Pancreas (tissue), 10 donors: ENCODE measurements around the gene TRAF2. TPM values are rescaled to one million over a fixed set of nuclear protein-coding genes. Genes with fewer than 3 reads are reported as not detected.
"Not testable (repeated sequence)": the region's sequence is repeated elsewhere in the genome, so short reads cannot be mapped to it uniquely, and the experiment has no call there.

Source experiments
- ATAC-seq, 4 donors: fragments of 200-7000 bp; cut with Tn5 transposase; one replicate each; pipeline versions ENCODE4 v1.8.0 to v1.9.1; 2020; ENCODE audit warnings: mild to moderate bottlenecking in 4 of 4, moderate library complexity in 4 of 4
- DNase-seq, 6 donors: peaks; one replicate each; pipeline ENCODE4 v3.0.0-alpha.2; 2020
- FAIRE-seq: peaks from 2 replicates; lab custom pipeline; 2012; peaks lifted over from hg19 to GRCh38; lab: Jason Lieb, UNC
- H3K27ac ChIP-seq, 4 donors: fragments of 200-600 bp; sonication (generic); 1 replicate in 3 of 4; 2 replicates in 1 of 4; pipeline versions ENCODE4 v1.5.0 to v1.8.0; 2020
- H3K27me3 ChIP-seq, 4 donors: fragments of 200-600 bp; one replicate each; pipeline ENCODE4 v1.8.0; 2021
- H3K36me3 ChIP-seq, 3 donors: fragments of 200-600 bp; sonication (generic) in 1 of 3; one replicate each; pipeline versions ENCODE4 v1.5.0 to v1.8.0; 2020 to 2021
- H3K4me1 ChIP-seq, 3 donors: fragments of 200-600 bp; one replicate each; pipeline ENCODE4 v1.8.0; 2021
- H3K4me3 ChIP-seq, 4 donors: fragments of 200-600 bp; sonication (generic) in 2 of 4; one replicate each; pipeline versions ENCODE4 v1.5.0 to v1.8.0; 2020 to 2021
- H3K9me3 ChIP-seq, 4 donors: fragments of 200-600 bp; one replicate each; pipeline ENCODE4 v1.8.0; 2021
- CTCF ChIP-seq, 4 donors: fragments of 200-600 bp; sonication (generic) in 3 of 4; IDR thresholded peaks; one replicate each; pipeline versions ENCODE4 v1.5.0 to v1.8.0; 2021; ENCODE audit warnings: antibody characterized with exemption in 4 of 4
- WGBS, 2 donors: extraction: QIAGEN DNeasy Blood & Tissue Kit; methylation state at CpG; one replicate each; pipeline ENCODE4 v1.1.7; 2013; 5-methylcytosine and 5-hydroxymethylcytosine counted together
- intact Hi-C, 3 donors: fragments of 100-400 bp; cut with DNase I; formaldehyde crosslinking; loops; one replicate each; pipeline versions ENCODE4 v1.11.1 to v1.14.2; 2022
- polyA plus RNA-seq, 2 donors: library from polyadenylated mRNA; stranded (reverse); fragments of 200-250 nt; gene quantifications; one replicate each; pipeline ENCODE4 v1.2.3, GENCODE V29; 2013
- total RNA-seq, 6 donors: library from RNA; stranded (reverse); fragmentation: NEBNext Ultra II Directional in 4 of 6; extraction: Animal tissue kit (Norgen Biotek cat#: 25700) in 4 of 6; gene quantifications; one replicate each; pipeline versions ENCODE4 v1.2.1 to v1.2.4, GENCODE V29; 2021 to 2023
- donor health status: healthy with polysubstance abuse.
- donor health status: DM: no; HTN: no; CAD: no; lungs with moderate emphysema.
- donor health status: DM: no; HTN: no; CAD: no.
- donor health status: control.
- donor health status: control.
- donor health status: Bipolar disorder and iron deficiency.
- donor health status: DM: yes; HTN: yes; CAD: no.
- donor health status: DM: no; HTN: no; CAD: no.
- donor health status: DM: no; HTN: no; CAD: no.
- donor health status: DM: yes; HTN: yes; CAD: no.

The TRAF2 gene
- total and polyA plus RNA-seq, 8 donors: 4.8 to 14.4 (median 8.2) TPM

- ATAC-seq (peak in 2 of 4 donors; percentile 1 to 2), FAIRE-seq (no peak), DNase-seq (no peak)
- Histone ChIP-seq H3K36me3 (peaks cover 4 to 33% (median 24%) of the 10 kb centered on the region in 3 donors), H3K27me3 (no peaks in the 10 kb centered on the region), H3K4me3 (peak overlapping the region; percentile 63 to 77 (median 72)), H3K4me1 (peaks cover 0 to 17% (median 4%) of the 10 kb centered on the region in 3 donors), H3K9me3 (no peaks in the 10 kb centered on the region), H3K27ac (peak overlapping the region in 2 of 4 donors; percentile 28 to 70)
- 41 to 44% methylated on average over 11 of the region's 11 CpGs for WGBS, 2 donors
- intact Hi-C loops: no loop called here
- no peak for TF ChIP-seq CTCF (IDR thresholded peaks at IDR 0.05)
Observed at GRCh38 chr9:136865041-136865767, 21.1 kb upstream of the TRAF2 start.

- intact Hi-C loops: no loop called here
- ATAC-seq (peak; percentile 22 to 37 (median 30)), FAIRE-seq (no peak), DNase-seq (peak; percentile 61 to 89 (median 66))
- peak overlapping the region; percentile 69 to 80 (median 75) for H3K27ac ChIP-seq
- no peak for TF ChIP-seq CTCF (IDR thresholded peaks at IDR 0.05)
- WGBS, 2 donors: 0 to 2% methylated on average over 4 to 20 of the region's 20 CpGs
- no peaks in the 10 kb centered on the region for H3K27me3 ChIP-seq
- H3K36me3 ChIP-seq: peaks cover 4 to 29% (median 24%) of the 10 kb centered on the region in 3 donors
- peaks cover 0 to 12% (median 4%) of the 10 kb centered on the region in 3 donors for H3K4me1 ChIP-seq
- H3K4me3 ChIP-seq: peak overlapping the region; percentile 63 to 77 (median 72)
- no peaks in the 10 kb centered on the region for H3K9me3 ChIP-seq
Observed at GRCh38 chr9:136865768-136866103, 20.6 kb upstream of the TRAF2 start.

GRCh38 chr9:136866898-136867421 is 19.4 kb upstream of the TRAF2 start:
- Histone ChIP-seq H3K4me3 (peak overlapping the region; percentile 63 to 77 (median 72)), H3K4me1 (peaks cover 0 to 12% (median 4%) of the 10 kb centered on the region in 3 donors), H3K36me3 (peaks cover 4 to 17% (median 17%) of the 10 kb centered on the region in 3 donors), H3K27ac (peak overlapping the region; percentile 35 to 80 (median 74))
- DNase-seq, intact Hi-C loops, H3K27me3 ChIP-seq, FAIRE-seq, H3K9me3 ChIP-seq, ATAC-seq: not testable (repeated sequence)
- 80 to 89% methylated on average over 29 of the region's 29 CpGs for WGBS, 2 donors

GRCh38 chr9:136867480-136867879 is 18.8 kb upstream of the TRAF2 start:
- FAIRE-seq (no peak), ATAC-seq (no peak), DNase-seq (peak in 1 of 6 donors; percentile 46)
- H3K36me3 ChIP-seq: peaks cover 4 to 13% (median 12%) of the 10 kb centered on the region in 3 donors
- H3K27ac ChIP-seq: no peak overlapping the region
- no peak for TF ChIP-seq CTCF (IDR thresholded peaks at IDR 0.05)
- peaks cover 0 to 12% (median 4%) of the 10 kb centered on the region in 3 donors for H3K4me1 ChIP-seq
- H3K9me3 ChIP-seq: no peaks in the 10 kb centered on the region
- 98 to 99% methylated on average over 18 of the region's 18 CpGs for WGBS, 2 donors
- H3K4me3 ChIP-seq: peak overlapping the region in 1 of 4 donors; percentile 63
- no peaks in the 10 kb centered on the region for H3K27me3 ChIP-seq
- intact Hi-C loops: no loop called here

GRCh38 chr9:136867917-136868316 is 18.4 kb upstream of the TRAF2 start:
- FAIRE-seq: no peak
- no peak for TF ChIP-seq CTCF (IDR thresholded peaks at IDR 0.05)

More at GRCh38 chr9:136867917-136868316, 18.4 kb upstream of the TRAF2 start:
- ATAC-seq (no peak), DNase-seq (no peak)
- peaks cover 4 to 8% (median 8%) of the 10 kb centered on the region in 3 donors for H3K36me3 ChIP-seq
- intact Hi-C loops: no loop called here
- no peak overlapping the region for H3K27ac ChIP-seq
- no peak overlapping the region for H3K4me3 ChIP-seq
- WGBS, 2 donors: 97 to 99% methylated on average over 18 of the region's 18 CpGs
- no peaks in the 10 kb centered on the region for H3K27me3 ChIP-seq
- H3K4me1 ChIP-seq: peaks cover 0 to 12% (median 4%) of the 10 kb centered on the region in 3 donors
- H3K9me3 ChIP-seq: no peaks in the 10 kb centered on the region
